RWPE2 (cell line): Measurements from ENCODE around the gene OR10P1.
"Not testable (repeated sequence)": the region's sequence is repeated elsewhere in the genome, so short reads cannot be mapped to it uniquely, and the experiment has no call there.

Experiments
- ATAC-seq: fragments of 200-7000 bp; cut with Tn5 transposase; 3 replicates; pipeline ENCODE4 v1.9.1; 2021; ENCODE audit warnings: low read depth
- DNase-seq: peaks from one replicate; pipeline ENCODE4 v3.0.0-alpha.2; 2020; ENCODE audit warnings: low spot score
- H3K27ac ChIP-seq: fragments of 450-650 bp; 2 replicates; pipeline ENCODE4 v1.5.1; 2017; ENCODE audit warnings: mild to moderate bottlenecking; ENCODE audit not compliant: poor library complexity, severe bottlenecking
- H3K27me3 ChIP-seq: fragments of 250-450 bp; sonication (Bioruptor Pico); 2 replicates; pipeline ENCODE4 v1.5.1; 2021; ENCODE audit warnings: mild to moderate bottlenecking, moderate library complexity; ENCODE audit not compliant: insufficient read depth, poor library complexity, severe bottlenecking
- H3K36me3 ChIP-seq: fragments of 250-450 bp; sonication (Bioruptor Pico); 2 replicates; pipeline ENCODE4 v1.5.1; 2020; ENCODE audit warnings: low read depth, mild to moderate bottlenecking, moderate library complexity
- H3K4me1 ChIP-seq: fragments of 250-450 bp; sonication (Bioruptor Pico); 2 replicates; pipeline ENCODE4 v1.5.1; 2021; ENCODE audit warnings: mild to moderate bottlenecking, moderate library complexity; ENCODE audit not compliant: insufficient read depth, poor library complexity, severe bottlenecking
- H3K4me3 ChIP-seq: fragments of 250-450 bp; sonication (Bioruptor Pico); 2 replicates; pipeline ENCODE4 v1.5.1; 2021; ENCODE audit warnings: mild to moderate bottlenecking, moderate library complexity; ENCODE audit not compliant: severe bottlenecking
- H3K9me3 ChIP-seq: fragments of 250-450 bp; sonication (Bioruptor Pico); 2 replicates; pipeline ENCODE4 v1.5.1; 2021; ENCODE audit warnings: mild to moderate bottlenecking, moderate library complexity; ENCODE audit not compliant: severe bottlenecking
- TF ChIP-seq, protein P1 (sequence below): fragments of 450-650 bp; IDR thresholded peaks from one replicate; pipeline ENCODE4 v1.5.1; 2017; ENCODE audit warnings: mild to moderate bottlenecking, moderate library complexity; ENCODE audit not compliant: poor library complexity, severe bottlenecking

Gene OR10P1

DNA sequence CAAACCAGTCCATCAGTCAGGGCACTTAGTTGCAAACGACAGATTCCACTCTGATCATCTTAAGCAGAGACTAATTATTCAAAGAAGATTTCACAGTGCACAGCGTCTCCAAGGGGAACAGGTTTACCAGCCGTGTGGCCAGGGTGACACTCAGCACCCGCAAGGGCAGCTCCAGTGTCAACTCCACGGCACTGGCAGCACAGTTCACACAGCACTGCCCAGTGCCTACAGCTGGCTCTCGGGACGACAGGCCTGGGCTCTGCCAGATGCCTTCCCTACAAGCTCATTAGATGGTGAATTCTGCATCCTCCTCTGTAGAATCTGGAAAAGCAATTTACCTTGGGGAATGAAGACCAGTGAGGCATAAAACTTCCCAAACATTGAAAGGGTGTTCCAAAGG is 4.9 kb downstream of the OR10P1 start:
- Histone ChIP-seq H3K27me3 (peaks cover 4% of the 10 kb centered on the region), H3K4me3 (no peak overlapping the region)
- ATAC-seq = no peak

DNA sequence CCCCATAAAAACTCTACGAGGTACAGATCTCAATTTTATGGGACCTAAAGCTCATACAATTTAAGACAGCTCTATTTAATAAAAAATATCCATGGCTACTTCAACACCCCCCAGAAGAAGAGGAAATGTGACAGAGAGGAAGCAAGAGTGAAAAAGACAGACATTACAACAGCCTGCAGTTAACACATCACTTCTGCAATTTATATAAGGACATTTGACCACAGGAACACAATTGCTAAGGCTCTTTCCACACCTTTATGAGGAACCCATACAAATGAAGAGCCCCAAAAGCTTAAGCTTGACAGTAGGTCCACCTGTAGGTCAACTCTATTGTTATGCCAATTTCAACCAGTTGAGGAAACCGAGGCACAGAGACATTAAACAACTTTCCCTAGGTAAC is 5.6 kb downstream of the OR10P1 start:
- H3K4me3 ChIP-seq = no peak overlapping the region
- DNase-seq (no peak), ATAC-seq (no peak)
- H3K4me1 ChIP-seq = no peaks in the 10 kb centered on the region
- H3K36me3 ChIP-seq = no peaks in the 10 kb centered on the region
- TF ChIP-seq, protein P1, sequence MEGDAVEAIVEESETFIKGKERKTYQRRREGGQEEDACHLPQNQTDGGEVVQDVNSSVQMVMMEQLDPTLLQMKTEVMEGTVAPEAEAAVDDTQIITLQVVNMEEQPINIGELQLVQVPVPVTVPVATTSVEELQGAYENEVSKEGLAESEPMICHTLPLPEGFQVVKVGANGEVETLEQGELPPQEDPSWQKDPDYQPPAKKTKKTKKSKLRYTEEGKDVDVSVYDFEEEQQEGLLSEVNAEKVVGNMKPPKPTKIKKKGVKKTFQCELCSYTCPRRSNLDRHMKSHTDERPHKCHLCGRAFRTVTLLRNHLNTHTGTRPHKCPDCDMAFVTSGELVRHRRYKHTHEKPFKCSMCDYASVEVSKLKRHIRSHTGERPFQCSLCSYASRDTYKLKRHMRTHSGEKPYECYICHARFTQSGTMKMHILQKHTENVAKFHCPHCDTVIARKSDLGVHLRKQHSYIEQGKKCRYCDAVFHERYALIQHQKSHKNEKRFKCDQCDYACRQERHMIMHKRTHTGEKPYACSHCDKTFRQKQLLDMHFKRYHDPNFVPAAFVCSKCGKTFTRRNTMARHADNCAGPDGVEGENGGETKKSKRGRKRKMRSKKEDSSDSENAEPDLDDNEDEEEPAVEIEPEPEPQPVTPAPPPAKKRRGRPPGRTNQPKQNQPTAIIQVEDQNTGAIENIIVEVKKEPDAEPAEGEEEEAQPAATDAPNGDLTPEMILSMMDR = no peak
- H3K27me3 ChIP-seq = peaks cover 4% of the 10 kb centered on the region
- H3K9me3 ChIP-seq = no peaks in the 10 kb centered on the region
- H3K27ac ChIP-seq = no peak overlapping the region

More for the DNA sequence above, 4.9 kb downstream of the OR10P1 start:
- no peaks in the 10 kb centered on the region for H3K36me3 ChIP-seq
- no peaks in the 10 kb centered on the region for H3K9me3 ChIP-seq
- no peak for DNase-seq
- TF ChIP-seq, protein P1 = no peak
- no peaks in the 10 kb centered on the region for H3K4me1 ChIP-seq
- H3K27ac ChIP-seq = no peak overlapping the region

DNA sequence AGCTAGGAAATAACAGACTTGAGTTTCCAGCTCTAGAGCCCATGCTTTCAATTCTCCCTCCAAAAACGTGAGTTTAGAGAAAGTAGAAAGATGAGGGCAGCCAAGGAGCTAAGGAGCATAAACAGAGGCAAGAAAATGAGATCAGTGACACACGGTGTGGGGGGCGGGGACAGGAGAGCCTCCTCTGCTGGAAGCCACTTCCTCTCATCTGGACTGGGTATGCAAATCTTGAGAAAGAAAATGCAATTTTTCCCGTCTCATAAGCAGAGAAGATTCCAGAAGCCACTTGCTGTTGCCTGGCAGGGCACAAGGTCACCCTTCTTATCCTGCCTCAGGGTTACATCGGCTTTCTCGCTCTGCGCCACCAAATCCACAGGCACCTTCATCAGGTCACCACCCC is 6.0 kb downstream of the OR10P1 start:
- TF ChIP-seq, protein P1 = no peak
- Histone ChIP-seq H3K4me3 (no peak overlapping the region), H3K27ac (no peak overlapping the region), H3K4me1 (no peaks in the 10 kb centered on the region), H3K9me3 (no peaks in the 10 kb centered on the region), H3K36me3 (no peaks in the 10 kb centered on the region), H3K27me3 (peaks cover 4% of the 10 kb centered on the region)
- no peak for DNase-seq
- ATAC-seq = no peak

DNA sequence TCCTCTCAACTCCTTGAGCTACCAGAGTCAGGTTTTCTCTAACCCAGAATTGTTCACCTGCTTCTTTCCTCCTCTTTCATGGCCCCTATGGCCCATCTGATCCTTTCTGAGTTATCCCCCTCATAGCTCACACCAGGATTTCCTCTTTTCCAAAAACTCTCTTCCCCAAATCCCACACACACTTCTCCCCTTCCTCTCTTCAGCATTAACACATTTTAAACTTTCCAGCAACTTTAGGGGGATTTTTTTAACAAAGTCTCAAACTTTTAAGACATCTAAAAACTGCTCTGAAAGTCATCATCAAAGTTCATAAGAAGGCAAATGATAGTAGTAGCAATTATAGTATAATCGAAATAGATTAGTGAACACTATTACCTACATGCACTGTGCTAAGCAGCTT is 7.9 kb downstream of the OR10P1 start:
- ATAC-seq (no peak), DNase-seq (no peak)
- TF ChIP-seq, protein P1 = no peak
- no peak overlapping the region for H3K4me3 ChIP-seq
- H3K36me3 ChIP-seq = no peaks in the 10 kb centered on the region
- no peaks in the 10 kb centered on the region for H3K9me3 ChIP-seq
- H3K4me1 ChIP-seq = no peaks in the 10 kb centered on the region
- H3K27me3 ChIP-seq = peaks cover 4% of the 10 kb centered on the region
- H3K27ac ChIP-seq = no peak overlapping the region

DNA sequence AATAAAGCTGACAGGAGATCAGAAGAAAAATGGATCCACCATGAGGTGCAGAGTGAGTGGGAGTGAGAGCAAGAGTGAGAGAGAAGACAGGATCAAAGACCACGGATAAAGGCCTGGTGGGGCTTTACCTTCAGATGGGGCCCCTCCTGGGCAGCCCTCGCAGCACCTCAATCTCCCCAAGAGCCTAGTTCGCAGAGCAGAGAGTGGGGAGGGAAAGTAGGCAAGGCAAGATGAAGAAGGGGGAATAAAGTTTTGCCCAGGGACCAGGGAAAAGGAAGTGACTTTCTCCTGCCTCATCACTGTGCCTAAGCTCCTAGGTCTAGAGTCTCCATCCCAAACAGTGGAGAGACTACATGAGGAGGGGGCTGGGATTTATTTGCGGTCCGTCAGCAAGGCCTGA is 10.3 kb downstream of the OR10P1 start:
- ATAC-seq = no peak

DNA sequence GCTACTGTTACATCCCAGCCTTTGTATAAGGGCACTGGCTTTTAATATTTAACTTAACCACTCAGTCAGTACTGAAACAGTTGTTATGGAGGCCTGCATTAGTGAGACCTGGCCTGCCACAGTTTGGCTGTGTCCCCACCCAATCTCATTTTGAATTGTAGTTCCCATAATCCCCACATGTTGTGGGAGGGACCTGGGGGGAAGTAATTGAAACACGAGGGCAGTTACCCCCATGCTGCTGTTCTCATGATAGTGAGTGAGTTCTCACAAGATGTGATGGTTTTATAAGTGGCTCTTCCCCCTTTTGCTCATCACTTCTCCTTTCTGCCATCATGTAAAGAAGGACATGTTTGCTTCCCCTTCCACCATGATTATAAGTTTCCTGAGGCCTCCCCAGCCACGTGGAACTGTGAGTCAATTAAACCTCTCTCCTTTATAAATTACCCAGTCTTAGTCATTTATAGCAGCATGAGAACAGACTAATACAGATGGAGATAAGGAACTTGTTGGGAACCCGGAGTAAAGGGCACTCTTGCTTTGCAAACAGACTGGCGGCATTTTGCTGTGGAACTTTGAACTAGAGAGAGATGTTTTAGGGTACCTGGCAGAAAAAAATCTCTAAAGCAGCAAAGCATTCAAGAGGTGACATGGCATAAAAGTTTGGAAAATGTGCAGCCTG is 14.1 kb downstream of the OR10P1 start:
- H3K27ac ChIP-seq, H3K36me3 ChIP-seq, H3K4me3 ChIP-seq, ATAC-seq, H3K27me3 ChIP-seq, H3K4me1 ChIP-seq, DNase-seq, H3K9me3 ChIP-seq: not testable (repeated sequence)

More for the DNA sequence above, 10.3 kb downstream of the OR10P1 start:
- no peaks in the 10 kb centered on the region for H3K36me3 ChIP-seq
- TF ChIP-seq, protein P1 = no peak
- H3K27ac ChIP-seq = no peak overlapping the region
- no peaks in the 10 kb centered on the region for H3K4me1 ChIP-seq
- H3K9me3 ChIP-seq = no peaks in the 10 kb centered on the region
- no peak for DNase-seq
- no peaks in the 10 kb centered on the region for H3K27me3 ChIP-seq
- no peak overlapping the region for H3K4me3 ChIP-seq
